GM21737 (cell line): ENCODE data around the gene PPP3R1.

Experiments
- ATAC-seq: cut with Tn5 transposase; IDR thresholded peaks from one replicate; pipeline ENCODE4 v1.9.1; 2021; ENCODE audit warnings: mild to moderate bottlenecking, moderate library complexity; ENCODE audit not compliant: unreplicated experiment

PPP3R1 gene

DNA sequence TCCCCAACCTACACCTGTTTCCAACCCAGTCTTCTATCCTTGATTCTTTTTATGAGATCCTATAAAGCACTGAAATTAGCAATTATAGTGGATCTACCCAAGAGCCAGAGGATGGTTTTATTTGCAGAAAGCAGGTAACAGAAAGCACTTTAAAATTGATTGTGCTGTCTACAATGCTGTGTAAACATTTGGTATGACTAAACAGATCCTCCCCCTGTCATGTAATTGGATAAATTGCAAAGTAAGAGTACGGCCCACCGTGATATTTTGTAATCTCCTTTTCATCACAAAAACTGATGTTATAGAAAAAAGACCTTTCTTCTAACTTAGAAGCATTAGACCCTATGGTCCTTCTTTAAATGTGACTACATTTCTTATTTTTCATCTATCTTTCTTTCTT, 11.3 kb upstream of the PPP3R1 start:
- no peak for ATAC-seq

DNA sequence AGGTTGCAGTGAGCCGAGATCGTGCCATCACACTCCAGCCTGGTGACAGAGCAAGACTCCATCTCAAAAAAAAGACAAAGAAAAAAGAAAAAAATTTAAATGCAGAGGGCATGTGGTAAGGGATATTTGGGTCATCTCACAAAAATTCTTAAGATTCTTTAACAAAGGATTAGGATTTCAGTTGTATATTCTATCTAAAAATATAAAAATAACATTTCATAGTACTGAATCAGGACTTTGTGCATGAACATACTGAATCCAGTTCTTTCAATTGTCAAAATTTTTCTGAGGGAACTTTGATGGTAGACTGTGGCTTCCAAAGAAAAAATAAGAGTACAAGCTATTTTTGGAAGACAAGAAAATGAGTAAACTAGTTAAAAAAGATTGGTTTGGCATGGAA, 6.5 kb upstream of the PPP3R1 start:
- ATAC-seq: no peak

DNA sequence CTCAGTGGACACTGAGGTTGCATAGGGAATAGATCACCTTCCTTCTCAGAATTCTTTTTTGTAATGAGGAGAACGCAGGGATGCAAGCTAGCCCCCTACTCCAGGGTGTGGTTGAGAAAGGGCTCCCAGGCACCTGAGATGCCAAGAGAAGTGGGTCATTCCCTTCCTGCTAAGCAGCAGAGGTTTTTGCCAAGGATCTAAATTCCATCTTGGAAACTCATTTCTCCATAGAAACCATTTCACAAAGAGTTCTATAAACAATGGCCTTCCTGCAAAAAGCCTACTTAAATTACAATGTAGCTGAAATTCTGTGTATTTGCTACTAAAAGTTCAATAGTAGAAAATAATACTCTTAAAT, 3.7 kb upstream of the PPP3R1 start:
- no peak for ATAC-seq

GRCh38 chr2:68253219-68254068, 1.1 kb upstream of the PPP3R1 start:
- ATAC-seq: no peak

GRCh38 chr2:68251855-68252399, 405 bp downstream of the PPP3R1 start:
- ATAC-seq: peak; percentile 10

- ATAC-seq: peak; percentile 44
Observed at GRCh38 chr2:68251187-68251854, 1.0 kb downstream of the PPP3R1 start.

- no peak for ATAC-seq
Observed at GRCh38 chr2:68250652-68251186, 1.6 kb downstream of the PPP3R1 start.

DNA sequence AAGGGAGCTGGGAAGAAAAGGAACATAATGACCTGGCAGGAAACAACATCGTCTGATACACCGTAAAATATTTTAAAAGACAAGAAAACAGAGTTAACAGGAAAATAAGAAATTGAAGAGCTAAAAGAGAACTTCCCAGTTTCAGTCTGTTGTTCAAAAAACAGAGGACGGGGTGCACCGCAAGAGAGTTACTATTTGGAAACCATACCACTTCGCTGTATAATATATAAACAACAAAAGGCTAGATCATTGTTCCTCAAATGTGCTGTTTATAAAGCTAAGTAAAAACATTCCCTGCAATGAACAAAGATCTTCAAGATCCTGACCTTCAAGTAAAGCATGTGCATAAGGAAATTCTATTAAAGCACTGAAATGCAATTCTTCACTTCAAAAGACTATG, 2.1 kb downstream of the PPP3R1 start:
- no peak for ATAC-seq

GRCh38 chr2:68248806-68249205, 3.5 kb downstream of the PPP3R1 start:
- no peak for ATAC-seq

DNA sequence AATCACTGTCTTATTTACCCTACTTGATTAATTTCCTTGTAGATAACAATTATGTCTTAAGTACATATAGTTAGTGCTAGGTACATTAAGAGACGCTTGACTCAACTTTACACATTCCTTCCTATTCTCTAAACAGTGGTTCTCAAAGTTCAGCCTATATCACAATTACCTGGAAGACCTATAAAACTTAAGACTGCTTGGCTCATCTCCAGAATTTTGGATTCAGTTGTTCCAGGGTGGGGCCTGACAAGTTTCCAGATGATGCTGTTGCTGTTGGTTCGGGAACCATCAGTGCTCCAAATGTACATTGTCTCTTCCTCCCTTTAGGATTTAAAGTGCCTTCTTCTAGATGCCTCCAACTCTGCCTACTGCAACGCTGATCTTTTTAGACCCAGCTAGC, 4.0 kb downstream of the PPP3R1 start:
- ATAC-seq: no peak

DNA sequence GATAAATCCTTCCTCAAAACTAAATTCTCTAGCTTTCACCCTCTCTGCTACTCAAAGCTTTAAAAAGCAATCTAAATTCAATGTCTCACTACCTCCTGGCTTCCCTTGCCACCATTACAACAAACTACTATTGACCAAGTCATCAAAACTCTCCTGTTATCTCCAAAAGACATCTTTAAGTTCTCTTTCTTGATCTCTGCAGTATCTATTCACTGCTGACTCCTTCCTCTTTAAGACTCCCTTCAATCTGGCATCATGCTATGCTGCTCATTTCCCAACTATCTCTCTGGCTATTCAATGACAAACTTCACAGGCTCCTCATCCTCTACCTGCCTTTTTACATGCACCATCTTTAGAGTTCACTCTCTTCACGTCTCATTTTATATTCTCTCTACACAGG, 5.9 kb downstream of the PPP3R1 start:
- no peak for ATAC-seq

DNA sequence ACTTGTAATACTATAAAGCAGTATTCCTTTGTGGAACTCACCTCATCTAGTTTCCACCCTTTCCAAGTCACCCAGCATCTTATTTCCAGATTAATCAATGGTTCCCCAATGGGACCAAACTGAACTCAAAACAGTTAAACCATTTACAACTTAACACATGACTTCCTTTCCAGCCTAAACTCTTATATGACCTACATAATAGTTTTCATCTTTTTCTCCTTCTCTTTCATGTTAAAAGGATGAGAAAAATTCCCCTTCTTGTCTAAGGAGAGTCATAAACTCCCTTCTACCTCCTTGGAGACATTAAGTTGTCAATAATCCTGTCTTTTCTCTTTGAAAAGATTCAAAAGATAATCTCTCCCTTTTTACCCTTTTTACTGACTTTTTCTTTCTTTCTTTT, 6.7 kb downstream of the PPP3R1 start:
- no peak for ATAC-seq

- no peak for ATAC-seq
Observed at GRCh38 chr2:68245066-68245465, 7.3 kb downstream of the PPP3R1 start.

DNA sequence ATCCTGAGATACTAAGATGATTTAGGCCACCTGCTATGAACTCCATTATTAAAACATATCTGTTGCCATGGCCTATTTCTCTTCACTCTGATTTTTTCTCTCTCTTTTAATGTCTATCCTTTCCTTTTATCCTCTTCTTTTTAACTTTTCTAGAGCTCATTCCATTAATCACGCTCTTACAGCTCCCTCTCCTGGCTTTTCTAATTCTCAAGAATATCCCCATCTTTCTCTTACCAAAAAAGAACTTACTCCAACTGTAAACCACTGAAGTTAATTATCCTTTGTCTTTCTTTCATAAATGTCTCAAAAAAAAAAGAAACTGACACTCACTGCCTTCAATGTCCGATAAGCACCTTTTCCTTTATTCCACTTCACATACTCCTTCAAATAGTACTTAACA, 7.9 kb downstream of the PPP3R1 start:
- no peak for ATAC-seq

DNA sequence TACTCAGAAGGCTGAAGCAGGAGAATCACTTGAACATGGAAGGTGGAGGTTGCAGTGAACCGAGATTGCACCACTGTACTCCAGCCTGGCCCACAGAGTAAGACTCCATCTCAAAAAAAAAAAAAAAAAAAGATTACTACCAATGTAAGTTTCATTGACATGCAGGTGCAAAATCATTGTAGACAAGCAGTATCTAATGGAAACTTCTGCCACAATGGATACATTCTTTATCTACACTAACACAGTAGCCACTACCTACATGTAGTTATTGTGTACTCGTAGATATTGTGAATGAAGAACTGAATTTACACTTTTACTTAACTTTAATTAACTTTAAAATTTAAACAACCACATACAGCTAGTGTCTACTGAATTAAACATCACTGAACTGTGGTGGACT, 10.6 kb downstream of the PPP3R1 start:
- ATAC-seq: no peak

DNA sequence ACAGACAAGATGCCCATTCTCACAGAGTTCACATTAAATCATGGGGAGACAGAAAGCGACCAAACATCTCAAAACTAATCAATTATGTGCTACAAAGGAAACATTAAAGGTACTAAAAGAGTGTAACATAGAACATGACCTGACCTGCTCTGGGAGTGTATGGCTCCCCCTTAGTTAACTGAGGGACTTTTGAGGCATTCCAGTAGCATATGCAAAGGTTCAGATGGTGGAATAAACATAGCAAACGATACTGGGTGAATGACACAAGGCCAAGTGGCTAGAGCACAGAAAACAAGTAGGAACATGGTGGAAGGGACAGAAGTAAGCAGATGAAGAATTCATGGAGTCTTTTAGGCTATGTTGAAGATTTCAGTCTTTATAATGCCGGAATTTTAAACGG, 11.9 kb downstream of the PPP3R1 start:
- no peak for ATAC-seq

DNA sequence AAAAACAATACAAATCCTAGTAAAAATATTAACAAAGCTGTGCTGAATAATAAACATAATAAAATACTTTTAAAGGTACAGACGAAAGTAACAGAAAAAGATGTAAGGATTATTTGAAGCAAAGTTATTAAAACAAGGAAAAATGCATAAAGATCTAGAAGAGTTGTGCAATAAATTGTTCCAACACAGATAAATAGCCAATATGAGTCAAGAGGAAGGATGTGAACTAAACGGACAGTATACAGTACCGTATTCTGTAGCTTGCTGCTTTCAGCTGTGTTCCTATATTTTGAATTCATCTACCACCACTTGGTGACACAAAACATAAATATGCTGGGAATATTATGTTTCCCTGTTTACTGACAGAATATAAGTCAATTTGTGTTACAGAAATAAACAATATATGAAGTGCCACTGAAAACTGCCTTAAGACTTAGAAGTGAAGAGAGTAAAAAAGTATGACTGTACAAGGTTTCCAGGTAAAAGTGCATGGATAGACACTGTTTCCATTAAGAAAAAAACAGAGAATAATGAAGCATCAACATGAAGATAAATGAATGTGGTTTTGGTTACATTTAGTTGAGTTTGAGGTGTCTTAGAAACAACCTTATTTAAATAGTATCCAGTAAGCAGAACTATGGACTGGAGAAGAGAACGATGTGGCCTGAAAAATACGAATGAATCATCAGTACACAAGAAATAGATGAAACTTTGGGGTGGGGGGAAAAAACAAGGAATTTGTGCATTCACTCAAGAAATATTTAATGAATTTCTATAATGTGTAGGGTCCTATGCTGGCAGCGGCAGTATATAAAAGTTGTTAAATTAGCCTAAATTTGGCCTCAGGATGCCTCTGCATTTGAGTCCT, 13.1 kb downstream of the PPP3R1 start:
- ATAC-seq: no peak

DNA sequence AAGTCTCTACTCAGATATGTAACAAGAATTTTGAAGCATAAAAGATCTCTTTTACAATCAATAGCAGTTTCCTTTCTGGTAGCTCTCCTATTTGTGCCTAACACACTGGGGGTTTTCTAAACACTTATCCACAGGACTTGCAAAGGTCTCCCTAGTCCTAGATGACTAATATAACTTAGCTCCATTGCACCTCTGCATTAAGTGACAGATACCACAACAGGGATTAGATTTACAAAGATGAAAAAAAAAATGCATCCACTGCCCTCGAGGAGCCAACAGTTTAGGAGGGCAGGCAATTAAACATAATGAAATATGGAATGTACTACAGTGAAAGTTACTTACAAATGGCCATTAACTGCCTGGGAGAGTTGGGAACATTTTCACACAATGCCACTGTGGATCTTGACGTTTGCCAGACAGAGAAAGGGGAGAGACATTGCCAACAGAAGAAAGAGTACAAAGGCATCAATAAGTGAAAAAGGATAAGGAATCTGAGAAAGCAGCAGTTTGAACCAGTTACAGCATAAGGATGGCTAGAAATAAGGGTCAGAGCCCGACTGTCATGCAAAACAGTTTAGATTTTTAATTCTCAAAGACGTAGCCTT, 14.3 kb downstream of the PPP3R1 start:
- ATAC-seq: no peak

DNA sequence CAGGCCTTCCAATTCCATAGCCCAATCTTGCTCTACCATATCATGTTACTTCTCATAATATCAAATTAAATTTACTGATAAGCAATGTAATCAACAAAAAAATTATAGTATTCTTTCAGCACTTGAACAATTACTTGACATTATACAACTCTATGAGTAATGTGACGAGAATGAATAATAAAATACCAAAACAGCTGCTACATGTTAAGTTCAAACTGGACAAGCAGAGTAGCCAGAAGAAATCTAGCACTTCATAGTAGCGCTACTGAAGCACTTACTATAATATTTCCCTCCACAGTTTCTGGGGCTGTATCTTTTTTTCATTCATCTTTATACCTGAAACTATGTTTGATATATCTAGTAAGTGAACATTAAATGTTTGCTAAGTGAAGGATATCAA, 14.9 kb downstream of the PPP3R1 start:
- ATAC-seq: no peak

DNA sequence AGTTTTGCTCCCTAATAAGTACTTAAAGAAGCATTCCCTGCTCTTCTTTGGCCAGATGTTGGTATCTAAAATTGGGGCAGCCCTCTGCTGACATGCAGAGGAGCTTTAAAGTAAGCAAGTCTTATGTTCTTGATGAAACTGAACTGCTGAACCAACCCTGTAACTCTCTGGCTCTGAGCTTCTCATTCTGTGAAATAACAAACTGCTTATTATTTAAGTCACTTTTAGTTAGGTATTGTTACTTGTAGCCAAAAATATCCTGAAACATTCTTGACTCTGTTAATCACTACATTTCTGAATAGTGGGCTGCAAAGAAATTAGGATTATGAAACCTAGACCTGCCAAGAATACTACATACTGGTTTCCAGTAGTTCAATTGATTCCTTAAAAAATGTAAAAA, 15.5 kb downstream of the PPP3R1 start:
- no peak for ATAC-seq
